ENCODE results near the gene TTC14. TPM values are rescaled to one million over a fixed set of nuclear protein-coding genes. Genes with fewer than 3 reads are reported as not detected.
"Not testable (repeated sequence)": the region's sequence is repeated elsewhere in the genome, so short reads cannot be mapped to it uniquely, and the experiment has no call there.

The TTC14 gene
- total and polyA plus RNA-seq, 4 donors, result 14.0 to 152 (median 29.0) TPM

GRCh38 chr3:180575571-180575970 lies 26.4 kb upstream of the TTC14 start:
- H3K36me3 ChIP-seq (ENCODE audit: control insufficient read depth in 4 of 4, insufficient read depth in 4 of 4, low read length in 4 of 4), result no peaks in the 10 kb centered on the region
- 82 to 84% methylated on average over 3 of the region's 3 CpGs for WGBS, 2 donors
- no peak overlapping the region for H3K4me3 ChIP-seq
- TF ChIP-seq CTCF (IDR thresholded peaks at IDR 0.05; ENCODE audit: control extremely low read depth, extremely low read depth), result no peak
- no peak overlapping the region for H3K9ac ChIP-seq (ENCODE audit: insufficient read depth in 1 of 2, low read length in 2 of 2)
- no peaks in the 10 kb centered on the region for H3K4me1 ChIP-seq (ENCODE audit: control insufficient read depth in 5 of 5, insufficient read depth in 5 of 5, low read length in 5 of 5)
- H3K27me3 ChIP-seq (ENCODE audit: control insufficient read depth in 3 of 3, insufficient read depth in 3 of 3, low read length in 2 of 3), result no peaks in the 10 kb centered on the region
- DNase-seq (no peak), ATAC-seq (ENCODE audit: insufficient read depth, low FRiP score) (no peak)
- H3K9me3 ChIP-seq (ENCODE audit: control insufficient read depth in 4 of 4, insufficient read depth in 3 of 4, low read length in 3 of 4), result no peaks in the 10 kb centered on the region
- no peak overlapping the region for H3K27ac ChIP-seq (ENCODE audit: low read depth in 1 of 2, low read length in 1 of 2)

- DNase-seq (no peak), ATAC-seq (ENCODE audit: insufficient read depth, low FRiP score) (no peak)
- 70 to 77% methylated on average over 1 of the region's 1 CpG for WGBS, 2 donors
- TF ChIP-seq CTCF (IDR thresholded peaks at IDR 0.05; ENCODE audit: control extremely low read depth, extremely low read depth), result no peak
- H3K27ac ChIP-seq (ENCODE audit: low read depth in 1 of 2, low read length in 1 of 2), result no peak overlapping the region
- peaks cover 0 to 5% (median 2%) of the 10 kb centered on the region in 3 donors for H3K27me3 ChIP-seq (ENCODE audit: control insufficient read depth in 3 of 3, insufficient read depth in 3 of 3, low read length in 2 of 3)
- H3K9me3 ChIP-seq (ENCODE audit: control insufficient read depth in 4 of 4, insufficient read depth in 3 of 4, low read length in 3 of 4), result no peaks in the 10 kb centered on the region
- no peak overlapping the region for H3K9ac ChIP-seq (ENCODE audit: insufficient read depth in 1 of 2, low read length in 2 of 2)
- H3K4me1 ChIP-seq (ENCODE audit: control insufficient read depth in 5 of 5, insufficient read depth in 5 of 5, low read length in 5 of 5), result no peaks in the 10 kb centered on the region
- H3K4me3 ChIP-seq, result no peak overlapping the region
- H3K36me3 ChIP-seq (ENCODE audit: control insufficient read depth in 4 of 4, insufficient read depth in 4 of 4, low read length in 4 of 4), result no peaks in the 10 kb centered on the region
Observed at GRCh38 chr3:180580934-180581333, 21.0 kb upstream of the TTC14 start.

- WGBS, 2 donors, result 90 to 91% methylated on average over 23 of the region's 23 CpGs
- no peak for DNase-seq
- no peak for TF ChIP-seq CTCF (IDR thresholded peaks at IDR 0.05; ENCODE audit: control extremely low read depth, extremely low read depth)
- no peaks in the 10 kb centered on the region for H3K4me1 ChIP-seq (ENCODE audit: control insufficient read depth in 5 of 5, insufficient read depth in 5 of 5, low read length in 5 of 5)
- H3K27ac ChIP-seq (ENCODE audit: low read depth in 1 of 2, low read length in 1 of 2), result no peak overlapping the region
- H3K27me3 ChIP-seq (ENCODE audit: control insufficient read depth in 3 of 3, insufficient read depth in 3 of 3, low read length in 2 of 3), result peaks cover under 1 to 2% (median 2%) of the 10 kb centered on the region in 3 donors
- ATAC-seq (ENCODE audit: insufficient read depth, low FRiP score), result no peak
- peaks cover 0 to 2% (median 0%) of the 10 kb centered on the region in 4 donors for H3K9me3 ChIP-seq (ENCODE audit: control insufficient read depth in 4 of 4, insufficient read depth in 3 of 4, low read length in 3 of 4)
- H3K36me3 ChIP-seq (ENCODE audit: control insufficient read depth in 4 of 4, insufficient read depth in 4 of 4, low read length in 4 of 4), result no peaks in the 10 kb centered on the region
- H3K4me3 ChIP-seq, result no peak overlapping the region
- no peak overlapping the region for H3K9ac ChIP-seq (ENCODE audit: insufficient read depth in 1 of 2, low read length in 2 of 2)
Observed at GRCh38 chr3:180590396-180590795, 11.6 kb upstream of the TTC14 start.

GRCh38 chr3:180593631-180594030 lies 8.3 kb upstream of the TTC14 start:
- H3K36me3 ChIP-seq (ENCODE audit: control insufficient read depth in 4 of 4, insufficient read depth in 4 of 4, low read length in 4 of 4); H3K27me3 ChIP-seq (ENCODE audit: control insufficient read depth in 3 of 3, insufficient read depth in 3 of 3, low read length in 2 of 3); H3K27ac ChIP-seq (ENCODE audit: low read depth in 1 of 2, low read length in 1 of 2); H3K9me3 ChIP-seq (ENCODE audit: control insufficient read depth in 4 of 4, insufficient read depth in 3 of 4, low read length in 3 of 4); H3K4me3 ChIP-seq; ATAC-seq (ENCODE audit: insufficient read depth, low FRiP score); H3K4me1 ChIP-seq (ENCODE audit: control insufficient read depth in 5 of 5, insufficient read depth in 5 of 5, low read length in 5 of 5); H3K9ac ChIP-seq (ENCODE audit: insufficient read depth in 1 of 2, low read length in 2 of 2); DNase-seq: not testable (repeated sequence)
- WGBS, 2 donors, result 95 to 96% methylated on average over 7 of the region's 7 CpGs

Data from lung (tissue), 12 donors.